Stimulated activated CD4-positive, alpha-beta T cell treated with anti-CD3 and anti-CD28 coated beads, Interleukin-15, amount 100 ng/mL, for 24 hours (primary cell): Measurements from ENCODE around the gene TRNP1.
A peak's percentile ranks its signal among the peaks of the same experiment; 100 is the strongest.

Experiments
- DNase-seq: peaks from one replicate; pipeline ENCODE4 v3.0.0-alpha.2; 2020

The TRNP1 gene

GRCh38 chr1:27031235-27032118, 38.0 kb downstream of the TRNP1 start:
- no peak for DNase-seq

- DNase-seq = no peak
These were observed 38.6 kb downstream of the TRNP1 start for GRCh38 chr1:27032119-27032461.

- DNase-seq = no peak
These were observed 39.7 kb downstream of the TRNP1 start for GRCh38 chr1:27033043-27033746.

GRCh38 chr1:27035344-27035743, 41.9 kb downstream of the TRNP1 start:
- no peak for DNase-seq

- DNase-seq = no peak
These were observed 43.2 kb downstream of the TRNP1 start for GRCh38 chr1:27036718-27037117.

GRCh38 chr1:27037518-27037917, 44.0 kb downstream of the TRNP1 start:
- DNase-seq = no peak

- DNase-seq = no peak
These were observed 44.5 kb downstream of the TRNP1 start for GRCh38 chr1:27038020-27038419.

GRCh38 chr1:27042670-27043069, 49.2 kb downstream of the TRNP1 start:
- DNase-seq = no peak

GRCh38 chr1:27044613-27045151, 51.2 kb downstream of the TRNP1 start:
- peak; percentile 92 for DNase-seq

GRCh38 chr1:27045973-27046558, 52.6 kb downstream of the TRNP1 start:
- DNase-seq = peak; percentile 78

- DNase-seq = no peak
These were observed 54.4 kb downstream of the TRNP1 start for GRCh38 chr1:27047914-27048313.

- no peak for DNase-seq
These were observed 55.6 kb downstream of the TRNP1 start for GRCh38 chr1:27049100-27049499.

- DNase-seq = peak; percentile 7
These were observed 56.1 kb downstream of the TRNP1 start for GRCh38 chr1:27049607-27050006.
